CD4-positive, CD25-positive, alpha-beta regulatory T cell (primary cell): ENCODE measurements around the gene TRIM13. TPM values are rescaled to one million over a fixed set of nuclear protein-coding genes. Genes with fewer than 3 reads are reported as not detected.

ENCODE experiments used
- ATAC-seq, 2 donors: fragments of 150-1000 bp; cut with Tn5 transposase; one replicate each; pipeline ENCODE4 v1.10.0; 2021; ENCODE audit warnings: low read depth in 2 of 2, moderate number of reproducible peaks in 2 of 2, moderate library complexity in 1 of 2
- DNase-seq, 3 donors: peaks; one replicate each; pipeline versions ENCODE4 v3.0.0 to v3.0.0-alpha.2; 2012 to 2022; ENCODE audit warnings: mixed read lengths in 1 of 3
- H3K27ac ChIP-seq: one replicate; pipeline ENCODE4 v1.7.0; 2013; ENCODE audit warnings: mild to moderate bottlenecking, low read length; ENCODE audit not compliant: insufficient read depth, poor library complexity, severe bottlenecking
- H3K27me3 ChIP-seq: one replicate; pipeline ENCODE4 v1.7.0; 2013; ENCODE audit warnings: low read length; ENCODE audit not compliant: control insufficient read depth, insufficient read depth
- H3K36me3 ChIP-seq: one replicate; pipeline ENCODE4 v1.7.0; 2013; ENCODE audit warnings: mild to moderate bottlenecking, low read length, moderate library complexity; ENCODE audit not compliant: control insufficient read depth, insufficient read depth
- H3K4me1 ChIP-seq: 2 replicates; pipeline ENCODE4 v1.7.0; 2013; ENCODE audit warnings: mild to moderate bottlenecking, low read length; ENCODE audit not compliant: insufficient read depth, control insufficient read depth, poor library complexity, severe bottlenecking
- H3K4me3 ChIP-seq: one replicate; pipeline ENCODE4 v1.7.0; 2013; ENCODE audit warnings: low read depth, mild to moderate bottlenecking, low read length, moderate library complexity
- H3K9me3 ChIP-seq, 2 experiments: 1 replicate in 1 of 2; 2 replicates in 1 of 2; pipeline ENCODE4 v1.7.0; 2013; ENCODE audit warnings: low read length in 2 of 2, mild to moderate bottlenecking in 1 of 2, moderate library complexity in 1 of 2; ENCODE audit not compliant: control insufficient read depth in 2 of 2
- H3K27ac Mint-ChIP-seq, 3 donors: one replicate each; pipeline ENCODE4 v1.8.0; 2020 to 2022; ENCODE audit warnings: mild to moderate bottlenecking in 3 of 3, mixed read lengths in 3 of 3, moderate library complexity in 2 of 3
- H3K27me3 Mint-ChIP-seq: one replicate; pipeline ENCODE4 v1.8.0; 2022; ENCODE audit warnings: mild to moderate bottlenecking, mixed read lengths
- H3K36me3 Mint-ChIP-seq: one replicate; pipeline ENCODE4 v1.8.0; 2020; ENCODE audit warnings: mixed read lengths
- H3K4me1 Mint-ChIP-seq, 4 donors: one replicate each; pipeline ENCODE4 v1.8.0; 2020 to 2022; ENCODE audit warnings: mixed read lengths in 4 of 4, mild to moderate bottlenecking in 1 of 4
- H3K4me3 Mint-ChIP-seq, 4 donors: one replicate each; pipeline ENCODE4 v1.8.0; 2020 to 2022; ENCODE audit warnings: mild to moderate bottlenecking in 4 of 4, mixed read lengths in 4 of 4, moderate library complexity in 3 of 4
- H3K9me3 Mint-ChIP-seq, 7 donors: one replicate each; pipeline ENCODE4 v1.8.0; 2020 to 2022; ENCODE audit warnings: mixed read lengths in 7 of 7, mild to moderate bottlenecking in 3 of 7, moderate library complexity in 2 of 7
- polyA plus RNA-seq, 4 donors: library from polyadenylated mRNA; unstranded; fragments of 300-500 nt; fragmentation: Illumina TruSeq; gene quantifications; one replicate each; pipeline ENCODE4 v1.2.3, GENCODE V29; 2021
- total RNA-seq: library from RNA; stranded (reverse); gene quantifications from one replicate; pipeline ENCODE4 v1.2.3, GENCODE V29; 2022

Gene TRIM13
- total and polyA plus RNA-seq, 5 donors from 2014 or later: 10.2 to 23.8 (median 16.1) TPM

DNA sequence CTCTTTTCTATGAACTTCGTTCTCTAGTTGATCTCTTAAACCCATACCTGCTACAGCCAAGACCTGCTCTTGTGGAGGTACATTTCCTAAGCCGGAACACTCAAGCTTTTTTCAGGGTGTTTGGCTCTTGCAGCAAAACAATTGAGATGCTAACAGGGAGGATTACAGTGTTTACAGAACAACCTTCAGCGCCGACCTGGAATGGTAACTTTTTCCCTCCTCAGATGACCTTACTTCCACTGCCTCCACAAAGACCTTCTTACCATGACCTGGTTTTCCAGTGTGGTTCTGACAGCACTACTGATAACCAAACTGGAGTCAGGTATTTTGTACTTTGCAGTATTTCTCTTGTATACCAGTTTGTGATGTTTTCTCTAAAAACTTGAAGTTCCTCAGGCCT lies 18.9 kb downstream of the TRIM13 start:
- DNase-seq (no peak), ATAC-seq (no peak)
- Mint-ChIP-seq H3K27me3 (no peaks in the 10 kb centered on the region), H3K4me3 (no peak overlapping the region), H3K36me3 (peaks cover 53% of the 10 kb centered on the region), H3K9me3 (peaks cover 0 to 3% (median 0%) of the 10 kb centered on the region in 7 donors), H3K27ac (peak overlapping the region; percentile 32 to 62 (median 39)), H3K4me1 (peaks cover 40 to 57% (median 51%) of the 10 kb centered on the region in 4 donors)
- peaks cover 56% of the 10 kb centered on the region for H3K36me3 ChIP-seq
- H3K27ac ChIP-seq: no peak overlapping the region
- no peak overlapping the region for H3K4me3 ChIP-seq
- no peaks in the 10 kb centered on the region for H3K27me3 ChIP-seq
- H3K4me1 ChIP-seq: no peaks in the 10 kb centered on the region
- no peaks in the 10 kb centered on the region for H3K9me3 ChIP-seq

DNA sequence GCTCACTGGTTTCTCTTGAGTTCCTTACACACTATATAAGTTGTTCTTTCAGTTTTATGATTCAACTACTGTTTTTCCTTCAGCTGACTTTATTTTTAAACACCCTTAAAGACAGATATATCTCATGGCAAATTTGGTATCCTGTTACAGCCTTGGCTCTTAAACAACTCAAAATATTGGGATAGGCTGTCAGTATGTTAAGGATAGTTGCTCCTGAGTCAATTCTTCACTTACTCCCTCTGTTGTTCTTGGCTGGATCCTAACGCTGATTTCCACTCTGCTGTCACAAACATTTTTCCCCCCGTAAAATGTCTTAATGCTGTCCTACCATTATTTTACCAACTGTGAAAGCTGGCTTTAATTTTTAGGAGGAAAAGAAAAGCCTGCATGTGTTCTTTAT lies 19.6 kb downstream of the TRIM13 start:
- Histone ChIP-seq H3K27ac (no peak overlapping the region), H3K36me3 (peaks cover 51% of the 10 kb centered on the region), H3K4me3 (no peak overlapping the region), H3K9me3 (no peaks in the 10 kb centered on the region), H3K27me3 (no peaks in the 10 kb centered on the region), H3K4me1 (no peaks in the 10 kb centered on the region)
- Mint-ChIP-seq H3K36me3 (peaks cover 48% of the 10 kb centered on the region), H3K4me3 (no peak overlapping the region), H3K4me1 (peaks cover 33 to 53% (median 46%) of the 10 kb centered on the region in 4 donors), H3K27ac (peak overlapping the region in 2 of 3 donors; percentile 39 to 62), H3K9me3 (peaks cover 0 to 3% (median 0%) of the 10 kb centered on the region in 7 donors), H3K27me3 (no peaks in the 10 kb centered on the region)
- no peak for DNase-seq
- ATAC-seq: no peak

- H3K4me3 ChIP-seq: no peak overlapping the region
- peaks cover 44% of the 10 kb centered on the region for H3K36me3 ChIP-seq
- Mint-ChIP-seq H3K27ac (no peak overlapping the region), H3K4me1 (peaks cover 21 to 44% (median 37%) of the 10 kb centered on the region in 4 donors), H3K27me3 (no peaks in the 10 kb centered on the region), H3K9me3 (peaks cover 0 to 3% (median 0%) of the 10 kb centered on the region in 7 donors), H3K36me3 (peaks cover 36% of the 10 kb centered on the region), H3K4me3 (no peak overlapping the region)
- H3K27ac ChIP-seq: no peak overlapping the region
- no peaks in the 10 kb centered on the region for H3K27me3 ChIP-seq
- ATAC-seq (no peak), DNase-seq (no peak)
- no peaks in the 10 kb centered on the region for H3K4me1 ChIP-seq
- H3K9me3 ChIP-seq: no peaks in the 10 kb centered on the region
Measured at GRCh38 chr13:50017819-50018218, 21.0 kb downstream of the TRIM13 start.

DNA sequence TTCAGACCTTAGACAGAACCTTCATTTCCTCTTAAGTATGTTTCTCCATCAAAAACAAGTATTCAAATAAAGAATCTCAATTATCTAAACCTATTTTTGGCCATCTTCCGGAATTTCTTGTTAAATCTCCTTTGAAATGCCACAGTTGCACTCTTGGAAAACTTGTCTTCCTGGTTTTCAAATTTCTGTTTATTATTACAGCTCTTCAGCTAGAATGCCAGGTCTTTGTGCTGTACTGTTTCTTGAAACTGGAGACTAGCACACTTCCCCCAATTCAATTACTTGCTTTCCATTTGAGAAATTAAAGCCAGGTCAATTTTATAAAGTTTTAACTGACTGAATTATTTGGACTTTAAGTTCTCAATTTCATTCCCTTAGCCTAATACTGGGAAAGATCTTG lies 28.6 kb downstream of the TRIM13 start:
- Mint-ChIP-seq H3K27me3 (no peaks in the 10 kb centered on the region), H3K4me1 (peaks cover 5 to 14% (median 10%) of the 10 kb centered on the region in 4 donors), H3K4me3 (no peak overlapping the region), H3K36me3 (peaks cover 33% of the 10 kb centered on the region), H3K9me3 (no peaks in the 10 kb centered on the region), H3K27ac (no peak overlapping the region)
- ATAC-seq (no peak), DNase-seq (no peak)
- H3K27me3 ChIP-seq: no peaks in the 10 kb centered on the region
- no peak overlapping the region for H3K4me3 ChIP-seq
- no peak overlapping the region for H3K27ac ChIP-seq
- H3K4me1 ChIP-seq: no peaks in the 10 kb centered on the region
- H3K36me3 ChIP-seq: peaks cover 24% of the 10 kb centered on the region
- H3K9me3 ChIP-seq: no peaks in the 10 kb centered on the region

DNA sequence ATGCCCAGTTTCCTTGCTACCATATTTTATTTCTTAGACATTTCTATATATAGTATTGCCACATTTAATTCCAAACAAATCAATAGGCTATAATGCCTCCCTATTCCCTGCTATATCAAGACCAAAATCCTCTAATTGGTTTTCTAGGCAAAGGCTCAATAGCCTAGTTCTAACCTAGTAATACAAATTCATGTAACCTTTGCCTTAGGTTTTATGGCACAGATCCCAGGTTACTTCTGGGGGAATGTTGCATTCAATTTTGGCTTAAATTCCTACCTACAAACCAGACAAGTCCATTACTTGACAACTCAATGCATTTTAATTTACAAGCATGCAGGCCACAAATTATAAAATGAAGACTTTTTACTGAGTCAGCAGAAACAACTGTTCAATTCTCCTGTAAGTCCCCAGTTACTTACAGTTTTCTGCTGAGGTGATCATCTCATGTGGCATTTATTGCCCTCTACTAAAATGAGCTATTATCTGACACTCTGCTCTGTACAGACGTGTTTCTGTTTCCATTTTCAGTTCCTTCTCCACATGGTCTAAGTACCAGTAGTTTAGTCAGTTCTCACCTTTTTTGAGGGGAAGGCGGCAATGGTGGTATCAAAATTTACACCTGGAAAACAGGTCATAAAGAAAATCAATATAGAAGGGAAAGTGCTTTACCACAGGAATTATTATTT lies 30.1 kb downstream of the TRIM13 start:
- DNase-seq (no peak), ATAC-seq (no peak)
- Mint-ChIP-seq H3K4me1 (peaks cover 4 to 20% (median 10%) of the 10 kb centered on the region in 4 donors), H3K27ac (peak overlapping the region in 2 of 3 donors; percentile 1 to 55), H3K4me3 (no peak overlapping the region), H3K27me3 (no peaks in the 10 kb centered on the region), H3K36me3 (peaks cover 30% of the 10 kb centered on the region), H3K9me3 (no peaks in the 10 kb centered on the region)
- Histone ChIP-seq H3K4me3 (no peak overlapping the region), H3K4me1 (no peaks in the 10 kb centered on the region), H3K27me3 (no peaks in the 10 kb centered on the region), H3K9me3 (no peaks in the 10 kb centered on the region), H3K27ac (no peak overlapping the region), H3K36me3 (peaks cover 18% of the 10 kb centered on the region)

GRCh38 chr13:50030315-50030714 lies 33.5 kb downstream of the TRIM13 start:
- H3K27ac ChIP-seq: no peak overlapping the region
- ATAC-seq (no peak), DNase-seq (no peak)
- no peaks in the 10 kb centered on the region for H3K9me3 ChIP-seq
- H3K4me1 ChIP-seq: no peaks in the 10 kb centered on the region
- no peak overlapping the region for H3K27ac Mint-ChIP-seq
- no peaks in the 10 kb centered on the region for H3K27me3 ChIP-seq
- no peaks in the 10 kb centered on the region for H3K9me3 Mint-ChIP-seq
- no peak overlapping the region for H3K4me3 Mint-ChIP-seq
- no peak overlapping the region for H3K4me3 ChIP-seq
- H3K36me3 ChIP-seq: peaks cover 4% of the 10 kb centered on the region
- peaks cover 4 to 20% (median 9%) of the 10 kb centered on the region in 4 donors for H3K4me1 Mint-ChIP-seq
- no peaks in the 10 kb centered on the region for H3K27me3 Mint-ChIP-seq
- peaks cover 17% of the 10 kb centered on the region for H3K36me3 Mint-ChIP-seq

DNA sequence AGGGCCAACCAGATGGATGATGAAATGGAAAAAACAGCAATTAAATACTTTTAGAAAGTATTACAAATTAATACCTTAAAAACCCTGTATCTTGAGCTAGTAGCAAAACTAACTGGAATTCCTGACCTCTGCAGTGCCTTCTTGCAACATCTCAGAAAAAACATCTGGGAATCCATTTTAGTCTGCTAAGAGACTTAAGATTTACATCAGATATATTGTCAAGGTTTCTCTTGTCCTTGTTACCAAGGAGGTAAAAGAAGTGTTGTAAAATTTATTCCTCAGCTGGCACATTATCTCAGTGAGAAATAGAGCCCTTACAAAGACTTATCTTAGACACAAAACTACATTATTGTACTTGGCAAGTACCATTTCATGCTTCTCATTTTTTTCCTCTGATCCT lies 36.9 kb downstream of the TRIM13 start:
- Histone ChIP-seq H3K36me3 (no peaks in the 10 kb centered on the region), H3K4me1 (no peaks in the 10 kb centered on the region), H3K4me3 (no peak overlapping the region), H3K27me3 (no peaks in the 10 kb centered on the region), H3K27ac (no peak overlapping the region), H3K9me3 (no peaks in the 10 kb centered on the region)
- peaks cover 0 to 6% (median 4%) of the 10 kb centered on the region in 4 donors for H3K4me1 Mint-ChIP-seq
- H3K27ac Mint-ChIP-seq: no peak overlapping the region
- H3K4me3 Mint-ChIP-seq: no peak overlapping the region
- H3K27me3 Mint-ChIP-seq: no peaks in the 10 kb centered on the region
- H3K9me3 Mint-ChIP-seq: no peaks in the 10 kb centered on the region
- H3K36me3 Mint-ChIP-seq: peaks cover 3% of the 10 kb centered on the region
- ATAC-seq: no peak
- no peak for DNase-seq

DNA sequence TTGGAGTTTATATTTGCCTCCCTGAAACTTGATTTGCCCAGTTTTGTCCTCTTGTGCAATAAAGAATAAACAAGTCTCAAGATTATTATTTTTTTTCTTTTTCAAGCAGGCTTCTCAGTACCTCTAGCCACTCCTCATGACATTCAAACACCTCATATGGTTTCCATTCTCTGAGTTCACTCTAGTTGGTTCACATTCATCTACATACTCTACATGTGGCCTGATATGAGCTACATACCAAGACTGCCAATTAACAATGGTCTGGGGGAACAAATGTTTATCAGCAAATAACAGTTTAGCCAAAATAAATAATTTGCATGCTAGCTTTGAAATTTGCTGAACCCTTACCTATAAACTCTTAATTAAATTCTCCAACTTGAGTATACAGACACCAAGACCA lies 40.9 kb downstream of the TRIM13 start:
- Mint-ChIP-seq H3K4me3 (no peak overlapping the region), H3K36me3 (no peaks in the 10 kb centered on the region), H3K9me3 (no peaks in the 10 kb centered on the region), H3K27ac (peak overlapping the region in 2 of 3 donors; percentile 74 to 75), H3K4me1 (peaks cover 0 to 6% (median 3%) of the 10 kb centered on the region in 4 donors), H3K27me3 (no peaks in the 10 kb centered on the region)
- no peaks in the 10 kb centered on the region for H3K4me1 ChIP-seq
- H3K4me3 ChIP-seq: no peak overlapping the region
- DNase-seq (no peak), ATAC-seq (no peak)
- no peak overlapping the region for H3K27ac ChIP-seq
- peaks cover 10% of the 10 kb centered on the region for H3K36me3 ChIP-seq
- no peaks in the 10 kb centered on the region for H3K9me3 ChIP-seq
- H3K27me3 ChIP-seq: no peaks in the 10 kb centered on the region
